HUDEP-2 (cell line): ENCODE measurements around the gene B3GAT1.

Experiments
- DNase-seq, 76 experiments: peaks; one replicate each; lab custom pipeline; 2025; ENCODE audit not compliant: unreplicated experiment in 76 of 76; lab: John Stamatoyannopoulos, UW

B3GAT1 gene

GRCh38 chr11:134340354-134340964 lies 71.6 kb downstream of the B3GAT1 start:
- no peak for DNase-seq

GRCh38 chr11:134339756-134340155 lies 72.3 kb downstream of the B3GAT1 start:
- DNase-seq = no peak

- DNase-seq = no peak
These were observed 73.4 kb downstream of the B3GAT1 start for GRCh38 chr11:134338654-134339053.

GRCh38 chr11:134338068-134338467 lies 74.0 kb downstream of the B3GAT1 start:
- no peak for DNase-seq

GRCh38 chr11:134337051-134337450 lies 75.0 kb downstream of the B3GAT1 start:
- DNase-seq = no peak

- no peak for DNase-seq
These were observed 77.1 kb downstream of the B3GAT1 start for GRCh38 chr11:134334796-134335571.

GRCh38 chr11:134333946-134334345 lies 78.1 kb downstream of the B3GAT1 start:
- DNase-seq = no peak

GRCh38 chr11:134333312-134333711 lies 78.7 kb downstream of the B3GAT1 start:
- DNase-seq = no peak

- no peak for DNase-seq
These were observed 79.3 kb downstream of the B3GAT1 start for GRCh38 chr11:134332782-134333181.

GRCh38 chr11:134332189-134332631 lies 79.8 kb downstream of the B3GAT1 start:
- DNase-seq = peak in 9 of 76 experiments; percentile 2 to 33 (median 23)

GRCh38 chr11:134331354-134332188 lies 80.5 kb downstream of the B3GAT1 start, which contains the start of gene GLB1L2:
TSS of gene GLB1L2 (plus strand) at chr11:134331988. CDS start at chr11:134332062, 74 bp downstream.
- peak in 68 of 76 experiments; percentile 3 to 85 (median 63) for DNase-seq

GRCh38 chr11:134330611-134331353 lies 81.3 kb downstream of the B3GAT1 start:
- no peak for DNase-seq
